Transverse colon (tissue), 4 donors: ENCODE measurements around the gene SIT1.

Experiments used
- CTCF ChIP-seq, 5 experiments: fragments of 200-600 bp in 3 of 5; fragments of 450-650 bp in 2 of 5; sonication (generic) in 3 of 5; IDR thresholded peaks; 1 replicate in 2 of 5; 2 replicates in 3 of 5; pipeline ENCODE4 v1.5.1; 2016 to 2017; ENCODE audit warnings: antibody characterized with exemption in 5 of 5, inconsistent platforms in 3 of 5, mild to moderate bottlenecking in 2 of 5, moderate library complexity in 1 of 5
- EP300 ChIP-seq: sonication (generic); formaldehyde crosslinking; IDR thresholded peaks from one replicate; pipeline ENCODE4 v1.6.1; 2017; ENCODE audit warnings: antibody characterized with exemption, low read depth
- POLR2A ChIP-seq: fragments of 450-650 bp; IDR thresholded peaks from one replicate; pipeline ENCODE4 v1.6.1; 2016; ENCODE audit warnings: antibody characterized with exemption, mild to moderate bottlenecking, moderate library complexity
- POLR2AphosphoS5 ChIP-seq, 3 donors: sonication (generic); formaldehyde crosslinking; IDR thresholded peaks; one replicate each; pipeline ENCODE4 v1.6.1; 2016; ENCODE audit warnings: antibody characterized with exemption in 3 of 3

GRCh38 chr9:35667939-35668338 is 17.2 kb upstream of the SIT1 start:
- TF ChIP-seq CTCF (IDR thresholded peaks at IDR 0.05) = no peak
- TF ChIP-seq POLR2A = no peak
- TF ChIP-seq POLR2AphosphoS5 (IDR thresholded peaks at IDR 0.05) = no peak
- TF ChIP-seq EP300 = no peak
